Trophoblast cell (in vitro differentiated cells and primary cell): ENCODE measurements around the gene THEMIS.

Source experiments
- DNase-seq, 2 donors: peaks; one replicate each; pipeline ENCODE4 v3.0.0-alpha.2; 2016
- H2AFZ ChIP-seq: 2 replicates; pipeline ENCODE4 v1.6.1; 2013; ENCODE audit warnings: low read length, moderate library complexity, mild to moderate bottlenecking; ENCODE audit not compliant: insufficient read depth, poor library complexity
- H2AK5ac ChIP-seq: 2 replicates; pipeline ENCODE4 v1.6.1; 2013; ENCODE audit warnings: mild to moderate bottlenecking, low read length
- H2BK120ac ChIP-seq: 2 replicates; pipeline ENCODE4 v1.6.1; 2013; ENCODE audit warnings: low read length, mild to moderate bottlenecking, moderate library complexity; ENCODE audit not compliant: insufficient read depth, poor library complexity
- H2BK12ac ChIP-seq: 2 replicates; pipeline ENCODE4 v1.6.1; 2013; ENCODE audit warnings: mild to moderate bottlenecking, low read length, moderate library complexity
- H2BK5ac ChIP-seq: 2 replicates; pipeline ENCODE4 v1.6.1; 2013; ENCODE audit warnings: low read length, low read depth, moderate library complexity, mild to moderate bottlenecking; ENCODE audit not compliant: poor library complexity
- H3K14ac ChIP-seq: 2 replicates; pipeline ENCODE4 v1.6.1; 2013; ENCODE audit warnings: mild to moderate bottlenecking, low read length
- H3K18ac ChIP-seq: 2 replicates; pipeline ENCODE4 v1.6.1; 2013; ENCODE audit warnings: mild to moderate bottlenecking, low read length
- H3K23ac ChIP-seq: 2 replicates; pipeline ENCODE4 v1.6.1; 2013; ENCODE audit warnings: low read length
- H3K27ac ChIP-seq: 2 replicates; pipeline ENCODE4 v1.5.1; 2013; ENCODE audit warnings: low read depth, mild to moderate bottlenecking, inconsistent platforms, low read length, moderate library complexity
- H3K27me3 ChIP-seq: 2 replicates; pipeline ENCODE4 v1.6.1; 2013; ENCODE audit warnings: inconsistent platforms, mild to moderate bottlenecking, low read length, moderate library complexity; ENCODE audit not compliant: insufficient read depth
- H3K36me3 ChIP-seq, 2 experiments: 1 replicate in 1 of 2; 2 replicates in 1 of 2; pipeline ENCODE4 v1.6.1; 2013; ENCODE audit warnings: low read length in 2 of 2, mild to moderate bottlenecking in 2 of 2, moderate library complexity in 1 of 2; ENCODE audit not compliant: insufficient read depth in 2 of 2, control insufficient read depth in 1 of 2
- H3K4ac ChIP-seq: 2 replicates; pipeline ENCODE4 v1.6.1; 2013; ENCODE audit warnings: low read depth, mild to moderate bottlenecking, low read length, moderate library complexity
- H3K4me1 ChIP-seq, 2 experiments: 1 replicate in 1 of 2; 2 replicates in 1 of 2; pipeline ENCODE4 v1.6.1; 2013; ENCODE audit warnings: low read length in 2 of 2, mild to moderate bottlenecking in 2 of 2, moderate library complexity in 1 of 2; ENCODE audit not compliant: insufficient read depth in 2 of 2, control insufficient read depth in 1 of 2
- H3K4me2 ChIP-seq: 2 replicates; pipeline ENCODE4 v1.6.1; 2013; ENCODE audit warnings: inconsistent platforms, mild to moderate bottlenecking, low read length, moderate library complexity
- H3K4me3 ChIP-seq: 2 replicates; pipeline ENCODE4 v1.5.1; 2013; ENCODE audit warnings: mild to moderate bottlenecking, low read depth, low read length, inconsistent platforms
- H3K79me1 ChIP-seq: one replicate; pipeline ENCODE4 v1.6.1; 2013; ENCODE audit warnings: low read length
- H3K79me2 ChIP-seq: 2 replicates; pipeline ENCODE4 v1.6.1; 2013; ENCODE audit warnings: low read length, mild to moderate bottlenecking; ENCODE audit not compliant: control insufficient read depth, insufficient read depth, poor library complexity
- H3K9ac ChIP-seq: 2 replicates; pipeline ENCODE4 v1.6.1; 2013; ENCODE audit warnings: mild to moderate bottlenecking, low read length
- H3K9me3 ChIP-seq: 2 replicates; pipeline ENCODE4 v1.6.1; 2013; ENCODE audit warnings: low read depth, mild to moderate bottlenecking, control low read depth, inconsistent platforms, low read length; ENCODE audit not compliant: insufficient read depth
- H4K12ac ChIP-seq: 2 replicates; pipeline ENCODE4 v1.6.1; 2013; ENCODE audit warnings: low read depth, mild to moderate bottlenecking, low read length, moderate library complexity
- H4K8ac ChIP-seq: 2 replicates; pipeline ENCODE4 v1.6.1; 2013; ENCODE audit warnings: low read depth, mild to moderate bottlenecking, low read length, moderate library complexity
- H4K91ac ChIP-seq: one replicate; pipeline ENCODE4 v1.6.1; 2013; ENCODE audit warnings: low read depth, mild to moderate bottlenecking, low read length, moderate library complexity
- WGBS: extraction: QIAGEN DNeasy Blood & Tissue Kit; methylation state at CpG from one replicate; pipeline ENCODE4 v1.1.7; 2013; ENCODE audit warnings: missing lambda C conversion rate; ENCODE audit not compliant: insufficient read length, insufficient coverage; ENCODE audit errors: extremely low coverage; 5-methylcytosine and 5-hydroxymethylcytosine counted together

THEMIS gene

DNA sequence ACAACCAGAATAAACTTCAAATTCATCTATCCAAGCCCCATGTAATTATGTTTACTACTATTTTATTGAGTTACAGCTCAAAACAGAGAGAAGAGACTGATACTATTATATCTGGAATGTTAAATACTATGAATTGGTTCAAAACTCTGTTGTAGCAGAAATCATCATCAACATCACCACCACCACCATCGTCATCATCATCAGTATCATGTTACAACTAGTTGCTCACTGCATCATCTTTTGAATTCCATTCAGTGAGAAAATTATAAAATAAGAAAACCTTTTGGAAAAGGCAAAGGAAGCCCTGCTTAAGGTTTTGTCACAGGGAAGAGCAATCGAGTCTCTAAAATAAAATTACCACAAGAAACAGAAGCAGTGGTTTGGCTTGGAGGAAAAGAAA is 36.2 kb upstream of the THEMIS start:
- Histone ChIP-seq H3K4me2 (no peak overlapping the region), H2BK5ac (no peak overlapping the region), H3K23ac (no peak overlapping the region), H3K27ac (no peak overlapping the region), H3K9me3 (peaks cover 4% of the 10 kb centered on the region), H3K79me2 (no peaks in the 10 kb centered on the region), H3K4me3 (no peak overlapping the region), H2BK12ac (no peak overlapping the region), H3K4ac (no peak overlapping the region), H3K79me1 (no peaks in the 10 kb centered on the region), H3K14ac (no peak overlapping the region), H3K9ac (no peak overlapping the region), H4K8ac (no peak overlapping the region), H3K4me1 (no peaks in the 10 kb centered on the region), H4K12ac (no peak overlapping the region), H3K18ac (no peak overlapping the region), H2BK120ac (no peak overlapping the region), H2AFZ (no peak overlapping the region), H4K91ac (no peak overlapping the region), H3K27me3 (no peaks in the 10 kb centered on the region), H2AK5ac (no peak overlapping the region), H3K36me3 (no peaks in the 10 kb centered on the region)
- WGBS, result no CpG with 5 or more reads among the region's 2 CpGs
- no peak for DNase-seq

DNA sequence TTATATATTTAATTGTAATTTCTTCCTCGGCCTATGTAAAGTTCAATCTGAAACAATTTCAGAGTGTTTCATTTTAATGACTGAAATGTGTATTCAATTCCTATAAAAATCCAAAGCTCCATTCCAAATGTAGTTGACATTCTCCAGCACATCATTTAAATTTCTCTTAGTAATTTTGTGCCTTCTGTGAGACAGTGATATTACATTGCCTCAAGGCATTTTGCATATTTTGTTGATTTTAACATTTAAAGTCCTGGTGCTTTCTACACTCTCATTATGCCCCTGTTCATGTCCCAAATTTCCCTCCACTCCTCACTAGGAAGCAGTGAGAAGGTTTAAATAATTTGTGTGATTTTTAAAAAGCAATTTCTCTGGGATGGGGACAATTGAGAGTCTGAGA is 34.1 kb upstream of the THEMIS start:
- no peak overlapping the region for H3K27ac ChIP-seq
- H3K4me2 ChIP-seq, result no peak overlapping the region
- H3K18ac ChIP-seq, result no peak overlapping the region
- no peak overlapping the region for H3K4me3 ChIP-seq
- no peak overlapping the region for H2BK120ac ChIP-seq
- no peak overlapping the region for H2AK5ac ChIP-seq
- H3K9ac ChIP-seq, result no peak overlapping the region
- no peak overlapping the region for H2BK5ac ChIP-seq
- no peak overlapping the region for H2AFZ ChIP-seq
- no peaks in the 10 kb centered on the region for H3K27me3 ChIP-seq
- H3K36me3 ChIP-seq, result no peaks in the 10 kb centered on the region
- H3K4me1 ChIP-seq, result no peaks in the 10 kb centered on the region
- no peak overlapping the region for H2BK12ac ChIP-seq
- H3K14ac ChIP-seq, result no peak overlapping the region
- H4K8ac ChIP-seq, result no peak overlapping the region
- no CpG with 5 or more reads among the region's 1 CpG for WGBS
- H3K23ac ChIP-seq, result no peak overlapping the region
- H4K12ac ChIP-seq, result no peak overlapping the region
- peak in 1 of 2 donors; percentile 33 for DNase-seq
- no peaks in the 10 kb centered on the region for H3K79me2 ChIP-seq
- no peaks in the 10 kb centered on the region for H3K79me1 ChIP-seq
- no peak overlapping the region for H3K4ac ChIP-seq
- peaks cover 4% of the 10 kb centered on the region for H3K9me3 ChIP-seq
- no peak overlapping the region for H4K91ac ChIP-seq

DNA sequence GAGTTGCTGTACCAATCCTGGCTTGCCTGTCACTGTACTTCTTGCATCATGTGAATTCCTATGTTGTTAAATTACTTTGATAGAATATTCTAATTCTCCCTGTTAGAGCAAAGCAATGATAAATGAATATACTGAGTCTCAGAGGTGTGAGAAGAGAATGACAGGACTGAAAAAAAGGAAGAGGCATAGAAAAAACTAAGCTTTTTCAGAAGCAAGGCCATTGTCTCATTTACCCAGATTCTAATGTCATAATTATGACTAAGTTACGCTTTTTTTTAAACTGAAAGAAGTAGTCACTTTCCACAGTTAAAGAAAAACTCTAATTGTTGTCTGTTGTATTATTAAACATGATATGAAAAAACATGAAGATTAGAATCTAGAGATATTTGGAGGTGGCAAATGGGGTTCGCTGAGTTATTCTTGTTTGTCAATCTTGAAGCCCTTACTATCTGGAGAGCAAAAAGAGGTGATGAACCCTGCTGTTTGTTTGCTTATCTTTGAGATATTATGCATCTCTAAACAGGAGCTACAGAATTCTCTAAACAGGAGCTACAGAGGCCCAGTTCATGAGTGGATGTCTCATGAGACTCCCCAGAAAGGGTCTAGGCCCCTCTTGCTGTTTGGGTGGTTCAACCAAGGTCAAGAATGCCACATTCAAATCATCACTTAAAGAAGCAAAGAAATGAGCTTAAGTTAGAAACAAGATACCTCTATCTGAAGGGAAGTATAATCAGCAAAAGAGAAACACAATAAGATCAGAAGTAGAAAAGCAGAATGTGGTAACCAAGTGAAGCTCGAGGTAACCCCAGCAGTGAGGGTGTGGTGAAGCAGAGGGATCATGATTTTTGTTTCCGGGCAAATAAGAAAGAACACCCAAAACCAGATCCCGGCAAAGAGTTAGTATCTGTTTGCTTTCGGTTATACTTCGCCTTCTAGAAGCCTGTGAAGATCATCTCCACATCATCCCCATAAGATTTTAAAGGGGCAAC is 33.3 kb upstream of the THEMIS start:
- no peak overlapping the region for H2AFZ ChIP-seq
- no peak overlapping the region for H3K14ac ChIP-seq
- no peak overlapping the region for H2BK12ac ChIP-seq
- H2AK5ac ChIP-seq, result no peak overlapping the region
- H3K4me1 ChIP-seq, result no peaks in the 10 kb centered on the region
- no peak overlapping the region for H2BK120ac ChIP-seq
- no peak overlapping the region for H4K12ac ChIP-seq
- no peak overlapping the region for H3K4me3 ChIP-seq
- no peak for DNase-seq
- no peak overlapping the region for H3K18ac ChIP-seq
- H3K36me3 ChIP-seq, result no peaks in the 10 kb centered on the region
- no peak overlapping the region for H3K27ac ChIP-seq
- H2BK5ac ChIP-seq, result no peak overlapping the region
- H3K23ac ChIP-seq, result no peak overlapping the region
- no peaks in the 10 kb centered on the region for H3K79me1 ChIP-seq
- no CpG with 5 or more reads among the region's 7 CpGs for WGBS
- H3K4me2 ChIP-seq, result no peak overlapping the region
- no peak overlapping the region for H4K8ac ChIP-seq
- no peaks in the 10 kb centered on the region for H3K79me2 ChIP-seq
- no peak overlapping the region for H4K91ac ChIP-seq
- peaks cover 4% of the 10 kb centered on the region for H3K9me3 ChIP-seq
- H3K27me3 ChIP-seq, result no peaks in the 10 kb centered on the region
- no peak overlapping the region for H3K4ac ChIP-seq
- no peak overlapping the region for H3K9ac ChIP-seq

DNA sequence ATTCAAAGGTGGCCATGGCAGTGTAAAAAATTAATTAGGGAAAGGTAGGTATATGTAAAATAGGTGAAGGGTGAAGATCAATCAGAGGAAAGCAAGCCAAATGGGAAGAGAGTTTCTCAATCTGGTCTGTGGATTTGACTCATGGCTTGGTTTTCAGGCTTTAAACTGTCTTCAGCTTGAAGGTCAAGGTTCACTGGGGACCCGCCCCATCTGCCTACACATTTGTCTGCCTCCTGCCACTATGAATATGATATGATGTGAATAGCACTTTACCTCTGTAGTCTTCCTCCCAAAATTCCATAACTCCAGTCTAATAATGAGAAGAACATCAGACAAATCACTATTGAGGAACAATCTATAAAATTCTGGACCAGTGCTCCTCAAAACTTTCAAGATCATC is 32.3 kb upstream of the THEMIS start:
- Histone ChIP-seq H3K79me1 (no peaks in the 10 kb centered on the region), H3K18ac (no peak overlapping the region), H3K4ac (no peak overlapping the region), H3K4me1 (no peaks in the 10 kb centered on the region), H2BK120ac (no peak overlapping the region), H3K9me3 (peaks cover 4% of the 10 kb centered on the region), H3K79me2 (no peaks in the 10 kb centered on the region), H3K4me3 (no peak overlapping the region), H3K9ac (no peak overlapping the region), H2AK5ac (no peak overlapping the region), H3K14ac (no peak overlapping the region), H3K27ac (no peak overlapping the region), H4K12ac (no peak overlapping the region), H3K23ac (no peak overlapping the region), H2AFZ (no peak overlapping the region), H3K27me3 (no peaks in the 10 kb centered on the region), H2BK5ac (no peak overlapping the region), H3K36me3 (no peaks in the 10 kb centered on the region), H3K4me2 (no peak overlapping the region), H2BK12ac (no peak overlapping the region), H4K8ac (no peak overlapping the region), H4K91ac (no peak overlapping the region)
- no CpG with 5 or more reads among the region's 1 CpG for WGBS
- DNase-seq, result no peak
